Measurements from ENCODE around the gene KIF1C. TPM values are rescaled to one million over a fixed set of nuclear protein-coding genes. Genes with fewer than 3 reads are reported as not detected.

KIF1C gene
- total and polyA plus RNA-seq, 9 of the 15 experiments (the other 6 are each of a cell fraction or from before 2014, with no cell fraction given), result 0.38 to 68.4 (median 25.1) TPM

GRCh38 chr17:4948931-4949320 lies 48.8 kb upstream of the KIF1C start (continued):
- no peak for TF ChIP-seq PTBP1 (IDR thresholded peaks at IDR 0.05; ENCODE audit: low read depth, low read length)
- TF ChIP-seq PCBP2 (IDR thresholded peaks at IDR 0.05; ENCODE audit: low read depth, low read length, poor library complexity, severe bottlenecking), result no peak
- TF ChIP-seq XRCC3 (IDR thresholded peaks at IDR 0.05), result no peak
- no peak for TF ChIP-seq ZSCAN29 (IDR thresholded peaks at IDR 0.05)
- no peak for TF ChIP-seq C11orf30 (IDR thresholded peaks at IDR 0.05; ENCODE audit: low read depth)

GRCh38 chr17:4949321-4950074 lies 48.3 kb upstream of the KIF1C start:
- H3K27me3 ChIP-seq (ENCODE audit: control insufficient read depth in 2 of 2, insufficient read depth in 2 of 2, low read length in 2 of 2), result no peaks in the 10 kb centered on the region
- intact Hi-C loops (cut with micrococcal nuclease) (no loop called here), in situ Hi-C loops (cut with MboI) (no loop called here)
- no peaks in the 10 kb centered on the region for H3K9me1 ChIP-seq (ENCODE audit: control insufficient read depth, insufficient read depth, low read length)
- DNase-seq (ENCODE audit: extremely low read depth in 1 of 4, low spot score in 3 of 4), result peak; percentile 28 to 84 (median 84)
- H3K4me3 ChIP-seq, result peak overlapping the region; percentile 97
- ATAC-seq, result peak; percentile 28
- H3K27ac ChIP-seq (ENCODE audit: extremely low read depth, low read depth, low read length), result peak overlapping the region; percentile 98
- WGBS (ENCODE audit: insufficient coverage, low coverage, missing lambda C conversion rate), result 0% methylated on average over 7 of the region's 75 CpGs
- BruUV-seq (replicated peaks), result no TSS peak
- ChIA-PET POLR2A (interaction anchor here (0.6 to 4.7 kb wide), 6 partner anchors 9 to 699 kb away, joined by 3 to 38 read pairs (median 3); partner anchors contain the start of genes CAMTA2, RNF167, SLC25A11 and SPAG7), CTCF (ENCODE audit: low intra/inter-chr PET ratio) (no interaction called here)
- peak overlapping the region; percentile 89 to 90 for H3K9ac ChIP-seq (ENCODE audit: insufficient read depth in 1 of 2, low read depth in 2 of 2, low read length in 2 of 2)
- peaks cover 34% of the 10 kb centered on the region for H3K36me3 ChIP-seq (ENCODE audit: control insufficient read depth, insufficient read depth, low read length)
- peak overlapping the region; percentile 93 for H3K4me2 ChIP-seq (ENCODE audit: insufficient read depth, low read length)
- H4K20me1 ChIP-seq (replicated peaks; ENCODE audit: control insufficient read depth, insufficient read depth, low read length), result peaks cover 22% of the 10 kb centered on the region
- no peaks in the 10 kb centered on the region for H3K9me3 ChIP-seq (replicated peaks; ENCODE audit: control insufficient read depth, insufficient read depth, low read depth, low read length)
- H3K4me1 ChIP-seq (replicated peaks in 1 of 2; ENCODE audit: control insufficient read depth in 2 of 2, insufficient read depth in 2 of 2, low read length in 2 of 2), result peaks cover 32 to 55% of the 10 kb centered on the region in 2 experiments
- peak overlapping the region; percentile 55; the same call in 1 of the 2 replicates for H2AFZ ChIP-seq (ENCODE audit: low read depth, low read length)
- H3K79me2 ChIP-seq (ENCODE audit: control insufficient read depth, insufficient read depth, low read length), result peaks cover 58% of the 10 kb centered on the region
- no peak for FAIRE-seq
- TF ChIP-seq KDM1A (IDR thresholded peaks at IDR 0.05) (peak in 1 of 2 experiments; percentile 16; a peak in 1 of 4 replicates), ZNF592 (IDR thresholded peaks at IDR 0.05) (peak; percentile 43), HIVEP1 (CRISPR knock-in tag; IDR thresholded peaks at IDR 0.05) (no peak), MIER1 (IDR thresholded peaks at IDR 0.05; ENCODE audit: low read depth) (no peak), ELK3 (CRISPR knock-in tag; IDR thresholded peaks at IDR 0.05) (no peak), CHD4 (IDR thresholded peaks at IDR 0.05; ENCODE audit: insufficient read depth, insufficient replicate concordance, low read depth, low read length, poor library complexity, severe bottlenecking) (no peak), SMARCE1 (IDR thresholded peaks at IDR 0.05) (no peak), ZNF280B (CRISPR knock-in tag; IDR thresholded peaks at IDR 0.05) (no peak), ZNF507 (tag; conservative IDR thresholded peaks at IDR 0.05) (no peak)

Data from K562 (cell line).